Naive thymus-derived CD4-positive, alpha-beta T cell (primary cell): Measurements from ENCODE around the gene NAV2. TPM values are rescaled to one million over a fixed set of nuclear protein-coding genes. Genes with fewer than 3 reads are reported as not detected.
"Not testable (repeated sequence)": the region's sequence is repeated elsewhere in the genome, so short reads cannot be mapped to it uniquely, and the experiment has no call there.

ENCODE experiments used
- ATAC-seq: fragments of 150-1000 bp; cut with Tn5 transposase; 2 replicates; pipeline ENCODE4 v1.10.0; 2021; ENCODE audit warnings: mild to moderate bottlenecking, moderate library complexity
- CTCF ChIA-PET: fragments of 350-600 bp; sonication (Branson Sonifier 250); formaldehyde crosslinking; loops from one replicate; lab custom pipeline; 2021; ENCODE audit warnings: antibody characterized with exemption; lab: Charles Lee
- POLR2A ChIA-PET: fragments of 350-600 bp; sonication (Branson Sonifier 250); formaldehyde crosslinking; loops from one replicate; lab custom pipeline; 2021; ENCODE audit warnings: antibody characterized with exemption, inconsistent platforms; lab: Charles Lee
- DNase-seq, 9 donors: peaks; one replicate each; pipeline versions ENCODE4 v3.0.0 to v3.0.0-alpha.2; 2020 to 2022; ENCODE audit warnings: mixed read lengths in 1 of 9
- H3K27ac ChIP-seq: one replicate; pipeline ENCODE4 v1.7.0; 2013; ENCODE audit warnings: mild to moderate bottlenecking, low read depth, low read length, moderate library complexity
- H3K27me3 ChIP-seq, 2 donors: one replicate each; pipeline ENCODE4 v1.7.0; 2013; ENCODE audit warnings: low read length in 2 of 2, mild to moderate bottlenecking in 2 of 2, moderate library complexity in 2 of 2; ENCODE audit not compliant: control insufficient read depth in 2 of 2, insufficient read depth in 2 of 2
- H3K36me3 ChIP-seq, 3 experiments: 1 replicate in 2 of 3; 2 replicates in 1 of 3; pipeline ENCODE4 v1.7.0; 2013; ENCODE audit warnings: low read length in 3 of 3, mild to moderate bottlenecking in 3 of 3, moderate library complexity in 1 of 3; ENCODE audit not compliant: insufficient read depth in 3 of 3, control insufficient read depth in 2 of 3
- H3K4me1 ChIP-seq, 2 donors: one replicate each; pipeline ENCODE4 v1.7.0; 2013; ENCODE audit warnings: low read length in 2 of 2, mild to moderate bottlenecking in 2 of 2, moderate library complexity in 1 of 2; ENCODE audit not compliant: control insufficient read depth in 2 of 2, insufficient read depth in 2 of 2
- H3K4me3 ChIP-seq: 2 replicates; pipeline ENCODE4 v1.7.0; 2013; ENCODE audit warnings: mild to moderate bottlenecking, low read length
- H3K9me3 ChIP-seq, 3 experiments: 1 replicate in 2 of 3; 2 replicates in 1 of 3; pipeline ENCODE4 v1.7.0; 2013; ENCODE audit warnings: low read length in 3 of 3; ENCODE audit not compliant: control insufficient read depth in 2 of 3
- H3K27ac Mint-ChIP-seq, 9 donors: one replicate each; pipeline ENCODE4 v1.8.0; 2020 to 2022; ENCODE audit warnings: mixed read lengths in 9 of 9, mild to moderate bottlenecking in 8 of 9, moderate library complexity in 5 of 9, inconsistent platforms in 2 of 9
- H3K27me3 Mint-ChIP-seq, 5 donors: one replicate each; pipeline ENCODE4 v1.8.0; 2021 to 2022; ENCODE audit warnings: mixed read lengths in 5 of 5, mild to moderate bottlenecking in 1 of 5
- H3K36me3 Mint-ChIP-seq, 5 donors: one replicate each; pipeline ENCODE4 v1.8.0; 2020 to 2022; ENCODE audit warnings: mixed read lengths in 5 of 5, mild to moderate bottlenecking in 3 of 5, inconsistent platforms in 1 of 5
- H3K4me1 Mint-ChIP-seq, 7 donors: one replicate each; pipeline ENCODE4 v1.8.0; 2020 to 2022; ENCODE audit warnings: mixed read lengths in 7 of 7, mild to moderate bottlenecking in 3 of 7, inconsistent platforms in 1 of 7
- H3K4me3 Mint-ChIP-seq, 10 donors: one replicate each; pipeline ENCODE4 v1.8.0; 2020 to 2022; ENCODE audit warnings: mild to moderate bottlenecking in 10 of 10, mixed read lengths in 10 of 10, moderate library complexity in 6 of 10, inconsistent platforms in 2 of 10
- H3K9me3 Mint-ChIP-seq, 11 donors: one replicate each; pipeline ENCODE4 v1.8.0; 2020 to 2022; ENCODE audit warnings: mixed read lengths in 11 of 11, mild to moderate bottlenecking in 4 of 11, inconsistent platforms in 1 of 11, moderate library complexity in 1 of 11
- intact Hi-C, 2 donors: fragments of 100-400 bp; cut with micrococcal nuclease; formaldehyde crosslinking; loops; one replicate each; pipeline ENCODE4 v1.15.1; 2023
- polyA plus RNA-seq, 2 donors: library from polyadenylated mRNA; unstranded; fragments of 300-500 nt; fragmentation: Illumina TruSeq; gene quantifications; one replicate each; pipeline ENCODE4 v1.2.3, GENCODE V29; 2021
- total RNA-seq, 6 experiments: library from RNA in 5 of 6; stranded (reverse) in 5 of 6; gene quantifications; 1 replicate in 5 of 6; 2 replicates in 1 of 6; pipeline ENCODE4 v1.2.3 and lab custom pipeline; 2021 to 2026

Gene NAV2
- total and polyA plus RNA-seq, 7 experiments from 2014 or later = 0.24 to 2.2 (median 0.48) TPM; not detected in 2

- Mint-ChIP-seq H3K27me3 (peaks cover 2 to 28% (median 6%) of the 10 kb centered on the region in 5 donors), H3K4me3 (no peak overlapping the region), H3K9me3 (no peaks in the 10 kb centered on the region), H3K4me1 (no peaks in the 10 kb centered on the region), H3K27ac (no peak overlapping the region), H3K36me3 (no peaks in the 10 kb centered on the region)
- DNase-seq (no peak), ATAC-seq (no peak)
- intact Hi-C loops = no loop called here
- Histone ChIP-seq H3K36me3 (no peaks in the 10 kb centered on the region), H3K4me1 (no peaks in the 10 kb centered on the region), H3K9me3 (no peaks in the 10 kb centered on the region), H3K27me3 (no peaks in the 10 kb centered on the region), H3K27ac (no peak overlapping the region), H3K4me3 (no peak overlapping the region)
- ChIA-PET POLR2A (no interaction called here), CTCF (no interaction called here)
These were observed 287.9 kb downstream of the NAV2 start for GRCh38 chr11:20000351-20001134.

GRCh38 chr11:20002312-20003216, 289.9 kb downstream of the NAV2 start:
- ChIA-PET POLR2A (no interaction called here), CTCF (no interaction called here)
- H3K4me3 Mint-ChIP-seq = no peak overlapping the region
- H3K4me1 Mint-ChIP-seq = no peaks in the 10 kb centered on the region
- no peak overlapping the region for H3K4me3 ChIP-seq
- H3K27ac ChIP-seq = no peak overlapping the region
- no peaks in the 10 kb centered on the region for H3K9me3 Mint-ChIP-seq
- ATAC-seq (no peak), DNase-seq (no peak)
- no peaks in the 10 kb centered on the region for H3K27me3 ChIP-seq
- H3K36me3 ChIP-seq = no peaks in the 10 kb centered on the region
- H3K36me3 Mint-ChIP-seq = no peaks in the 10 kb centered on the region
- H3K4me1 ChIP-seq = no peaks in the 10 kb centered on the region
- no peak overlapping the region for H3K27ac Mint-ChIP-seq
- H3K9me3 ChIP-seq = no peaks in the 10 kb centered on the region
- peaks cover 2 to 32% (median 7%) of the 10 kb centered on the region in 5 donors for H3K27me3 Mint-ChIP-seq
- intact Hi-C loops = no loop called here

DNA sequence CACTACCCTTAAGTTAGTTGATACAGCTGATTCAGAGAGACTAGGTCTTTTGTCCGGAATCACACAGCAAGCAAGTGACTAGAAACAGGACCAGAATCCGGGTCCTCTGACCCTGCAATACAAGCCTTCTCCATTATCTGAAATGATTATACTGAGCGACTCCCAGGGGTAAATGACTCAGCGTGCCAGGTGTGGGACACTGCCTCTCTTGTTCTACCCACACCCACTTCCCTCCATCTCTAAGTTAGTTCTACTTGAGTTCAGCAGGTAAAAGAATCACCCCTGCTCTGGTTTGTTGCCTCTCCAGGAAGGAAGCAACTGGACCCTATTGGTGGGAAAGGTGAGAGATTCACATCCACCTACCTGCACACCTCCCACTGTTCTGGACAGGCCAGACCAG, 290.7 kb downstream of the NAV2 start:
- Mint-ChIP-seq H3K27me3 (peaks cover 2 to 30% (median 5%) of the 10 kb centered on the region in 5 donors), H3K27ac (no peak overlapping the region)
- CTCF ChIA-PET = no interaction called here

DNA sequence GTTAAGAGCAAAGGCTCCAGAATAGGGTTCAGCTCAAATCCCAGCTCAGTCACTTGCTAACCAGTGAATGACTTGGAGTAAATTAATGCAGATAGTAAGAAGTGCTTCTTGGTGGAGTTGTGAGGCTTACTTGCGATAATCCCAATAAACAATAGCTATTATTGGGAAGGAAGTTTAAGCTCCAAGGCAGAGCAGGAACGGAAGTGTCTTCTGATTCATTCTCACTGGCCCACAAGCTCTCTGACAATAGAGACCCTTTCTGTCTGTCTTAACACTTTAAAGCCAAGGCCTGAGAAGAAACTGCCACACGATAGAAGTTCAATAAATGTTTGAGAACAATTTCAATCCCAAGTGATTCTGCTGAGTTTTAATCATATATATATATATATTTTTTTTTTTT, 292.2 kb downstream of the NAV2 start:
- Mint-ChIP-seq H3K4me3 (no peak overlapping the region), H3K4me1 (no peaks in the 10 kb centered on the region), H3K27me3 (peaks cover 0 to 21% (median 2%) of the 10 kb centered on the region in 5 donors), H3K9me3 (no peaks in the 10 kb centered on the region), H3K36me3 (no peaks in the 10 kb centered on the region), H3K27ac (no peak overlapping the region)
- intact Hi-C loops = no loop called here
- DNase-seq = no peak
- ATAC-seq = no peak
- Histone ChIP-seq H3K27ac (no peak overlapping the region), H3K9me3 (no peaks in the 10 kb centered on the region), H3K4me3 (no peak overlapping the region), H3K36me3 (no peaks in the 10 kb centered on the region), H3K27me3 (no peaks in the 10 kb centered on the region), H3K4me1 (no peaks in the 10 kb centered on the region)
- ChIA-PET CTCF (no interaction called here), POLR2A (no interaction called here)

More for the DNA sequence above, 290.7 kb downstream of the NAV2 start:
- Mint-ChIP-seq H3K4me3 (no peak overlapping the region), H3K9me3 (no peaks in the 10 kb centered on the region), H3K4me1 (no peaks in the 10 kb centered on the region), H3K36me3 (no peaks in the 10 kb centered on the region)
- Histone ChIP-seq H3K27me3 (no peaks in the 10 kb centered on the region), H3K9me3 (no peaks in the 10 kb centered on the region), H3K36me3 (no peaks in the 10 kb centered on the region), H3K4me1 (no peaks in the 10 kb centered on the region), H3K27ac (no peak overlapping the region), H3K4me3 (no peak overlapping the region)
- DNase-seq (no peak), ATAC-seq (no peak)
- POLR2A ChIA-PET = no interaction called here
- intact Hi-C loops = no loop called here

GRCh38 chr11:20005747-20006146, 293.1 kb downstream of the NAV2 start:
- H3K27me3 ChIP-seq = no peaks in the 10 kb centered on the region
- no peaks in the 10 kb centered on the region for H3K4me1 ChIP-seq
- Mint-ChIP-seq H3K9me3 (no peaks in the 10 kb centered on the region), H3K36me3 (no peaks in the 10 kb centered on the region), H3K27me3 (peaks cover 0 to 17% (median 2%) of the 10 kb centered on the region in 5 donors), H3K4me1 (no peaks in the 10 kb centered on the region), H3K4me3 (no peak overlapping the region), H3K27ac (no peak overlapping the region)
- ChIA-PET CTCF (no interaction called here), POLR2A (no interaction called here)
- ATAC-seq (no peak), DNase-seq (no peak)
- no peak overlapping the region for H3K27ac ChIP-seq
- H3K36me3 ChIP-seq = no peaks in the 10 kb centered on the region
- H3K4me3 ChIP-seq = no peak overlapping the region
- intact Hi-C loops = no loop called here
- no peaks in the 10 kb centered on the region for H3K9me3 ChIP-seq

DNA sequence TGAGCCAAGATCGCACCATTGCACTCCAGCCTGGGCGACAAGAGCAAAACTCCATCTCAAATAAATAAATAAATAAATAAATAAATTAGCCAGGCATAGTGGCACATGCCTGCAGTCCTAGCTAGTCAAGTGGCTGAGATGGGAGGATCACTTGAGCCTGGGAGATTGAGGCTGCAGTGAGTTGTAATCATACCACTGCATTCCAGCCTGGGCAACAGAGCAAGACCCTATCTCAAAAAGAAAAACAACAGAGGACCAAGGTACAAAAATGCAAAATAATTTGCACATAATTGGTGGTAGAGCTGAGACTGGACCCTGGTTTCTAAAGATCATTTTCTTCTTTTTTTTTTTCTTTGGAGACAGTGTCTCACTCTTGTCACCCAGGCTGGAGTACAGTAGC, 294.0 kb downstream of the NAV2 start:
- intact Hi-C loops, H3K27me3 ChIP-seq, H3K27ac Mint-ChIP-seq, H3K36me3 ChIP-seq, H3K4me3 ChIP-seq, DNase-seq, H3K4me1 Mint-ChIP-seq, H3K4me3 Mint-ChIP-seq, H3K27ac ChIP-seq, POLR2A ChIA-PET, H3K36me3 Mint-ChIP-seq, H3K9me3 Mint-ChIP-seq, H3K4me1 ChIP-seq, H3K9me3 ChIP-seq, ATAC-seq: not testable (repeated sequence)
- CTCF ChIA-PET = interaction anchor here (0.6 kb wide), 1 partner anchor 181 kb away, joined by 5 read pairs; no protein-coding TSS in a partner anchor
- peaks cover 0 to 10% (median 2%) of the 10 kb centered on the region in 5 donors for H3K27me3 Mint-ChIP-seq
